ENCODE measurements around the gene RPL15. TPM values are rescaled to one million over a fixed set of nuclear protein-coding genes. Genes with fewer than 3 reads are reported as not detected.

RPL15 gene
- total and polyA plus RNA-seq, 10 of the 15 experiments (the other 5 are each of a cell fraction or from before 2014, with no cell fraction given) = 2,885 to 10,761 (median 4,017) TPM

GRCh38 chr3:23909341-23909740 is 7.6 kb upstream of the RPL15 start:
- ChIA-PET CTCF (interaction anchor here (0.6 to 0.7 kb wide), 3 partner anchors 21 to 27 kb away, joined by 3 to 4 read pairs (median 3); no protein-coding TSS in a partner anchor), RAD21 (ENCODE audit: unreplicated experiment) (interaction anchor here (1.6 kb wide), 1 partner anchor 21 kb away, joined by 4 read pairs; no protein-coding TSS in a partner anchor), SMC1A (ENCODE audit: uncharacterized antibody, unreplicated experiment) (interaction anchor here (0.7 kb wide), 1 partner anchor 1099 kb away, joined by 3 read pairs; no protein-coding TSS in a partner anchor), POLR2A (no interaction called here)
- 96% methylated on average over 7 of the region's 7 CpGs for WGBS (ENCODE audit: insufficient coverage, insufficient replicate concordance, low lambda C conversion rate, missing lambda C conversion rate)
- H4K20me1 ChIP-seq (ENCODE audit: control insufficient read depth, insufficient read depth) = no peaks in the 10 kb centered on the region
- no peaks in the 10 kb centered on the region for H3K9me3 ChIP-seq (replicated peaks; ENCODE audit: control insufficient read depth, insufficient read depth, low read length)
- no peak overlapping the region for H2AFZ ChIP-seq (ENCODE audit: control insufficient read depth, low read depth, low read length)
- intact Hi-C loops (cut with micrococcal nuclease; ENCODE audit: unreplicated experiment) (no loop called here), in situ Hi-C loops (cut with MboI) (no loop called here)
- BruUV-seq (replicated peaks) = no TSS peak
- FAIRE-seq (no peak), ATAC-seq (no peak), DNase-seq (ENCODE audit: low read depth, low spot score) (no peak)
- H3K4me2 ChIP-seq (ENCODE audit: control insufficient read depth, insufficient read depth) = no peak overlapping the region
- H3K4me1 ChIP-seq (ENCODE audit: control insufficient read depth, insufficient read depth, low read length) = no peaks in the 10 kb centered on the region
- H3K36me3 ChIP-seq (ENCODE audit: control insufficient read depth in 2 of 2, insufficient read depth in 2 of 2, low read length in 1 of 2) = peaks cover 0 to 3% of the 10 kb centered on the region in 2 experiments; a peak in 1 of 4 replicates
- H3K27me3 ChIP-seq (replicated peaks in 1 of 2; ENCODE audit: control insufficient read depth in 2 of 2, insufficient read depth in 2 of 2, low read length in 1 of 2) = no peaks in the 10 kb centered on the region
- H3K27ac ChIP-seq (ENCODE audit: control insufficient read depth, insufficient read depth) = no peak overlapping the region
- H3K4me3 ChIP-seq = no peak overlapping the region
- no peak for TF ChIP-seq CEBPB (IDR thresholded peaks at IDR 0.05; ENCODE audit: borderline replicate concordance in 1 of 2, low read depth in 2 of 2, low read length in 2 of 2)
- TF ChIP-seq MYB (IDR thresholded peaks at IDR 0.05; ENCODE audit: borderline replicate concordance, low read depth, low read length) = no peak
- no peak for TF ChIP-seq ZSCAN29 (IDR thresholded peaks at IDR 0.05)
- TF ChIP-seq ASH2L (IDR thresholded peaks at IDR 0.05; ENCODE audit: borderline replicate concordance, low read depth) = no peak
- TF ChIP-seq RAD21 (IDR thresholded peaks at IDR 0.05; ENCODE audit: insufficient read depth, low read depth, low read length) = no peak
- TF ChIP-seq KAT2A (conservative IDR thresholded peaks at IDR 0.05; ENCODE audit: control insufficient read depth, low read depth, low read length) = no peak
- TF ChIP-seq NFXL1 (IDR thresholded peaks at IDR 0.05; ENCODE audit: borderline replicate concordance) = no peak
- no peak for TF ChIP-seq STAT1 (conservative IDR thresholded peaks at IDR 0.05)
- no peak for TF ChIP-seq IRF3 (IDR thresholded peaks at IDR 0.05)
- no peak for TF ChIP-seq SMAD5 (IDR thresholded peaks at IDR 0.05; ENCODE audit: low read depth)
- no peak for TF ChIP-seq USF1 (IDR thresholded peaks at IDR 0.05; ENCODE audit: borderline replicate concordance, extremely low read length, insufficient read depth, low read depth, low read length)
- TF ChIP-seq POU2F2 (IDR thresholded peaks at IDR 0.05; ENCODE audit: borderline replicate concordance, low read depth, low read length) = no peak
- no peak for TF ChIP-seq ZNF592 (IDR thresholded peaks at IDR 0.05)
- no peak for TF ChIP-seq NFIC (IDR thresholded peaks at IDR 0.05; ENCODE audit: low read depth, low read length)
- TF ChIP-seq MTA2 (IDR thresholded peaks at IDR 0.05; ENCODE audit: low read depth) = no peak
- no peak for TF ChIP-seq ZNF274 (IDR thresholded peaks at IDR 0.05; ENCODE audit: insufficient read depth, insufficient read length)
- TF ChIP-seq CHD4 (IDR thresholded peaks at IDR 0.05) = no peak
- H3K9ac ChIP-seq (ENCODE audit: control insufficient read depth, insufficient read depth, low read length) = no peak overlapping the region
- peaks cover 13% of the 10 kb centered on the region for H3K79me2 ChIP-seq (ENCODE audit: control insufficient read depth, insufficient read depth, low read length)
